WTC11 (cell line): Measurements from ENCODE around the gene SALL4. TPM values are rescaled to one million over a fixed set of nuclear protein-coding genes. Genes with fewer than 3 reads are reported as not detected.

Source experiments
- ATAC-seq: fragments of 200-7000 bp; cut with Tn5 transposase; 2 replicates; pipeline ENCODE4 v1.10.0; 2021; ENCODE audit warnings: mild to moderate bottlenecking, moderate library complexity
- CTCF ChIA-PET: fragments of 300-600 bp; sonication (Branson Sonifier 250); formaldehyde crosslinking; loops from one replicate; lab custom pipeline; 2021; ENCODE audit warnings: antibody characterized with exemption; lab: Charles Lee
- POLR2A ChIA-PET: fragments of 350-600 bp; sonication (Branson Sonifier 250); formaldehyde crosslinking; loops from one replicate; lab custom pipeline; 2021; ENCODE audit warnings: antibody characterized with exemption; lab: Charles Lee
- DNase-seq: peaks from one replicate; pipeline ENCODE4 v3.0.0; 2021; ENCODE audit warnings: low spot score
- H3K27ac Mint-ChIP-seq: 2 replicates; pipeline ENCODE4 v1.8.0; 2021; ENCODE audit warnings: mixed read lengths
- H3K27me3 Mint-ChIP-seq: 2 replicates; pipeline ENCODE4 v1.8.0; 2021; ENCODE audit warnings: low read depth, mild to moderate bottlenecking, moderate library complexity, mixed read lengths
- H3K36me3 Mint-ChIP-seq: 2 replicates; pipeline ENCODE4 v1.8.0; 2021; ENCODE audit warnings: mixed read lengths
- H3K4me1 Mint-ChIP-seq: 2 replicates; pipeline ENCODE4 v1.8.0; 2022; ENCODE audit warnings: mixed read lengths
- H3K4me3 Mint-ChIP-seq: 2 replicates; pipeline ENCODE4 v1.8.0; 2021; ENCODE audit warnings: mild to moderate bottlenecking, moderate library complexity, mixed read lengths
- H3K9me3 Mint-ChIP-seq: 2 replicates; pipeline ENCODE4 v1.8.0; 2021; ENCODE audit warnings: mixed read lengths
- E2F5 ChIP-seq: sonication (generic); formaldehyde crosslinking; IDR thresholded peaks from 2 replicates; pipeline ENCODE4 v1.8.1; 2022; ENCODE audit warnings: mild to moderate bottlenecking, moderate library complexity, missing genetic modification reagents
- EMX1 ChIP-seq: fragments of 250-450 bp; sonication (Bioruptor Pico); IDR thresholded peaks from 2 replicates; pipeline ENCODE4 v1.8.0; 2021; ENCODE audit warnings: mild to moderate bottlenecking
- ESRRA ChIP-seq: sonication (generic); formaldehyde crosslinking; IDR thresholded peaks from 2 replicates; pipeline ENCODE4 v1.8.1; 2022; ENCODE audit warnings: mild to moderate bottlenecking, missing genetic modification reagents, borderline replicate concordance
- FOXJ3 ChIP-seq: sonication (generic); formaldehyde crosslinking; IDR thresholded peaks from 2 replicates; pipeline ENCODE4 v1.9.0; 2021; ENCODE audit warnings: missing genetic modification reagents, mild to moderate bottlenecking, borderline replicate concordance
- HMGA2 ChIP-seq: fragments of 250-450 bp; sonication (Bioruptor Pico); IDR thresholded peaks from 2 replicates; pipeline ENCODE4 v1.4.0; 2021; ENCODE audit warnings: mild to moderate bottlenecking, moderate library complexity
- SMAD4 ChIP-seq: sonication (generic); formaldehyde crosslinking; IDR thresholded peaks from 2 replicates; pipeline ENCODE4 v1.8.0; 2022; ENCODE audit warnings: mild to moderate bottlenecking, missing genetic modification reagents
- SP1 ChIP-seq: sonication (generic); formaldehyde crosslinking; conservative IDR thresholded peaks from 2 replicates; pipeline ENCODE4 v1.8.1; 2022; ENCODE audit warnings: missing genetic modification reagents
- STAT6 ChIP-seq: sonication (generic); formaldehyde crosslinking; conservative IDR thresholded peaks from 2 replicates; pipeline ENCODE4 v1.8.1; 2023; ENCODE audit warnings: mild to moderate bottlenecking, low read depth, missing genetic modification reagents, moderate library complexity
- TEAD1 ChIP-seq: sonication (generic); formaldehyde crosslinking; IDR thresholded peaks from 2 replicates; pipeline ENCODE4 v1.8.0; 2022; ENCODE audit warnings: mild to moderate bottlenecking, missing genetic modification reagents
- USF2 ChIP-seq: sonication (generic); formaldehyde crosslinking; IDR thresholded peaks from 2 replicates; pipeline ENCODE4 v1.8.1; 2023; ENCODE audit warnings: mild to moderate bottlenecking, missing genetic modification reagents, moderate library complexity
- ZBTB43 ChIP-seq: sonication (generic); formaldehyde crosslinking; IDR thresholded peaks from 2 replicates; pipeline ENCODE4 v1.8.1; 2023; ENCODE audit warnings: mild to moderate bottlenecking, missing genetic modification reagents
- ZNF121 ChIP-seq: sonication (generic); formaldehyde crosslinking; IDR thresholded peaks from 2 replicates; pipeline ENCODE4 v1.8.0; 2023; ENCODE audit warnings: missing genetic modification reagents
- ZNF396 ChIP-seq: fragments of 250-450 bp; sonication (Bioruptor Pico); IDR thresholded peaks from 2 replicates; pipeline ENCODE4 v1.8.0; 2021; ENCODE audit warnings: mild to moderate bottlenecking, moderate library complexity, borderline replicate concordance
- total RNA-seq: library from RNA; stranded (reverse); gene quantifications from 3 replicates; pipeline ENCODE4 v1.2.3, GENCODE V29; 2021
- TF ChIP-seq, protein P1 (sequence below): fragments of 250-450 bp; sonication (Bioruptor Pico); IDR thresholded peaks from 2 replicates; pipeline ENCODE4 v2.1.2; 2022; ENCODE audit warnings: mild to moderate bottlenecking, moderate library complexity
- TF ChIP-seq, protein P2 (sequence below): fragments of 250-450 bp; sonication (Bioruptor Pico); IDR thresholded peaks from 2 replicates; pipeline ENCODE4 v1.9.0; 2021; ENCODE audit warnings: mild to moderate bottlenecking
- TF ChIP-seq, protein P3 (sequence below): sonication (generic); formaldehyde crosslinking; IDR thresholded peaks from 2 replicates; pipeline ENCODE4 v1.8.0; 2022; ENCODE audit warnings: mild to moderate bottlenecking, missing genetic modification reagents
- TF ChIP-seq, protein P4 (sequence below): fragments of 200-600 bp; IDR thresholded peaks from 2 replicates; pipeline ENCODE4 v1.8.0; 2022; ENCODE audit warnings: antibody characterized with exemption

Gene SALL4
- total RNA-seq, 1 experiment from 2014 or later: 156 TPM

DNA sequence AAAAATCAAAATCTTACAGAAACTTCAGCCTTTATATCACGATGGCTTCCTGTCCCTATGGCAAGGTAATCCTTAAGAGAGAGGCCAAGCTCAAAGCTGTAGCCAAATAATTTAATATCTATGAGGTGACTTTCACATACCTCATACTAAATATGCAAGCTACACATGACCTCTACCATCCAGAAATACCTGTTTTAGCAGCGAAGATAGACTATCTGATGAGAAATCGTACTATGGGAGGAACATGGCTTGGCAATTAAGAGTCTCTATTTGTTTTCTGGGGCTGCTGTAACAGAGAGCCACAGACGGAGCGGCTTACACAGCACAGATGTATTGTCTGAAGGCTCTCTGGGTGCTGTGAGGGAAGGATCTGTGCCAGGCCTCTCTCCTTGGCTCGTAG, 31.0 kb upstream of the SALL4 start:
- Mint-ChIP-seq H3K27me3 (no peaks in the 10 kb centered on the region), H3K4me1 (peaks cover 15% of the 10 kb centered on the region), H3K4me3 (no peak overlapping the region), H3K9me3 (no peaks in the 10 kb centered on the region), H3K27ac (peak overlapping the region; percentile 7; the same call in 1 of the 2 replicates), H3K36me3 (no peaks in the 10 kb centered on the region)
- DNase-seq (no peak), ATAC-seq (no peak)
- TF ChIP-seq E2F5 (CRISPR knock-in tag): no peak
- POLR2A ChIA-PET: no interaction called here
- CTCF ChIA-PET: interaction anchor here (0.6 kb wide), 1 partner anchor 161 kb away, joined by 3 read pairs; no protein-coding TSS in a partner anchor

- Mint-ChIP-seq H3K9me3 (no peaks in the 10 kb centered on the region), H3K4me1 (peaks cover 13% of the 10 kb centered on the region), H3K27me3 (no peaks in the 10 kb centered on the region), H3K27ac (no peak overlapping the region), H3K4me3 (no peak overlapping the region), H3K36me3 (no peaks in the 10 kb centered on the region)
- no peak for ATAC-seq
- TF ChIP-seq FOXJ3 (no peak), ZNF121 (no peak), ZBTB43 (CRISPR knock-in tag) (no peak), EMX1 (CRISPR knock-in tag) (no peak), USF2 (CRISPR knock-in tag) (no peak), SP1 (CRISPR knock-in tag) (no peak), SMAD4 (CRISPR knock-in tag) (no peak), E2F5 (CRISPR knock-in tag) (no peak), HMGA2 (CRISPR knock-in tag) (no peak), STAT6 (CRISPR knock-in tag) (no peak), ESRRA (CRISPR knock-in tag) (no peak), TEAD1 (no peak), ZNF396 (no peak)
- TF ChIP-seq, protein P1, sequence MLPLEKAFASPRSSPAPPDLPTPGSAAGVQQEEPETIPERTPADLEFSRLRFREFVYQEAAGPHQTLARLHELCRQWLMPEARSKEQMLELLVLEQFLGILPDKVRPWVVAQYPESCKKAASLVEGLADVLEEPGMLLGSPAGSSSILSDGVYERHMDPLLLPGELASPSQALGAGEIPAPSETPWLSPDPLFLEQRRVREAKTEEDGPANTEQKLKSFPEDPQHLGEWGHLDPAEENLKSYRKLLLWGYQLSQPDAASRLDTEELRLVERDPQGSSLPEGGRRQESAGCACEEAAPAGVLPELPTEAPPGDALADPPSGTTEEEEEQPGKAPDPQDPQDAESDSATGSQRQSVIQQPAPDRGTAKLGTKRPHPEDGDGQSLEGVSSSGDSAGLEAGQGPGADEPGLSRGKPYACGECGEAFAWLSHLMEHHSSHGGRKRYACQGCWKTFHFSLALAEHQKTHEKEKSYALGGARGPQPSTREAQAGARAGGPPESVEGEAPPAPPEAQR: no peak
- TF ChIP-seq, protein P2, sequence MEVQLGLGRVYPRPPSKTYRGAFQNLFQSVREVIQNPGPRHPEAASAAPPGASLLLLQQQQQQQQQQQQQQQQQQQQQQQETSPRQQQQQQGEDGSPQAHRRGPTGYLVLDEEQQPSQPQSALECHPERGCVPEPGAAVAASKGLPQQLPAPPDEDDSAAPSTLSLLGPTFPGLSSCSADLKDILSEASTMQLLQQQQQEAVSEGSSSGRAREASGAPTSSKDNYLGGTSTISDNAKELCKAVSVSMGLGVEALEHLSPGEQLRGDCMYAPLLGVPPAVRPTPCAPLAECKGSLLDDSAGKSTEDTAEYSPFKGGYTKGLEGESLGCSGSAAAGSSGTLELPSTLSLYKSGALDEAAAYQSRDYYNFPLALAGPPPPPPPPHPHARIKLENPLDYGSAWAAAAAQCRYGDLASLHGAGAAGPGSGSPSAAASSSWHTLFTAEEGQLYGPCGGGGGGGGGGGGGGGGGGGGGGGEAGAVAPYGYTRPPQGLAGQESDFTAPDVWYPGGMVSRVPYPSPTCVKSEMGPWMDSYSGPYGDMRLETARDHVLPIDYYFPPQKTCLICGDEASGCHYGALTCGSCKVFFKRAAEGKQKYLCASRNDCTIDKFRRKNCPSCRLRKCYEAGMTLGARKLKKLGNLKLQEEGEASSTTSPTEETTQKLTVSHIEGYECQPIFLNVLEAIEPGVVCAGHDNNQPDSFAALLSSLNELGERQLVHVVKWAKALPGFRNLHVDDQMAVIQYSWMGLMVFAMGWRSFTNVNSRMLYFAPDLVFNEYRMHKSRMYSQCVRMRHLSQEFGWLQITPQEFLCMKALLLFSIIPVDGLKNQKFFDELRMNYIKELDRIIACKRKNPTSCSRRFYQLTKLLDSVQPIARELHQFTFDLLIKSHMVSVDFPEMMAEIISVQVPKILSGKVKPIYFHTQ (CRISPR knock-in tag): no peak
- TF ChIP-seq, protein P3, sequence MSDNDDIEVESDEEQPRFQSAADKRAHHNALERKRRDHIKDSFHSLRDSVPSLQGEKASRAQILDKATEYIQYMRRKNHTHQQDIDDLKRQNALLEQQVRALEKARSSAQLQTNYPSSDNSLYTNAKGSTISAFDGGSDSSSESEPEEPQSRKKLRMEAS (CRISPR knock-in tag): no peak
- TF ChIP-seq, protein P4, sequence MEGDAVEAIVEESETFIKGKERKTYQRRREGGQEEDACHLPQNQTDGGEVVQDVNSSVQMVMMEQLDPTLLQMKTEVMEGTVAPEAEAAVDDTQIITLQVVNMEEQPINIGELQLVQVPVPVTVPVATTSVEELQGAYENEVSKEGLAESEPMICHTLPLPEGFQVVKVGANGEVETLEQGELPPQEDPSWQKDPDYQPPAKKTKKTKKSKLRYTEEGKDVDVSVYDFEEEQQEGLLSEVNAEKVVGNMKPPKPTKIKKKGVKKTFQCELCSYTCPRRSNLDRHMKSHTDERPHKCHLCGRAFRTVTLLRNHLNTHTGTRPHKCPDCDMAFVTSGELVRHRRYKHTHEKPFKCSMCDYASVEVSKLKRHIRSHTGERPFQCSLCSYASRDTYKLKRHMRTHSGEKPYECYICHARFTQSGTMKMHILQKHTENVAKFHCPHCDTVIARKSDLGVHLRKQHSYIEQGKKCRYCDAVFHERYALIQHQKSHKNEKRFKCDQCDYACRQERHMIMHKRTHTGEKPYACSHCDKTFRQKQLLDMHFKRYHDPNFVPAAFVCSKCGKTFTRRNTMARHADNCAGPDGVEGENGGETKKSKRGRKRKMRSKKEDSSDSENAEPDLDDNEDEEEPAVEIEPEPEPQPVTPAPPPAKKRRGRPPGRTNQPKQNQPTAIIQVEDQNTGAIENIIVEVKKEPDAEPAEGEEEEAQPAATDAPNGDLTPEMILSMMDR: no peak
- ChIA-PET CTCF (interaction anchor here (1.0 to 1.6 kb wide), 2 partner anchors 86 to 131 kb away, joined by 3 to 5 read pairs; no protein-coding TSS in a partner anchor), POLR2A (no interaction called here)
- DNase-seq: no peak
Measured at GRCh38 chr20:51832276-51832675, 30.0 kb upstream of the SALL4 start.
